Hematopoietic multipotent progenitor cell treated with erythropoietin and hydrocortisone succinate and interleukin-3 and kit ligand, for 15 days (in vitro differentiated cells): ENCODE measurements around the gene PRPF39.
"Not testable (repeated sequence)": the region's sequence is repeated elsewhere in the genome, so short reads cannot be mapped to it uniquely, and the experiment has no call there.

Source experiments
- DNase-seq: peaks from one replicate; pipeline ENCODE4 v3.0.0-alpha.2; 2015; ENCODE audit warnings: low spot score

Gene PRPF39

DNA sequence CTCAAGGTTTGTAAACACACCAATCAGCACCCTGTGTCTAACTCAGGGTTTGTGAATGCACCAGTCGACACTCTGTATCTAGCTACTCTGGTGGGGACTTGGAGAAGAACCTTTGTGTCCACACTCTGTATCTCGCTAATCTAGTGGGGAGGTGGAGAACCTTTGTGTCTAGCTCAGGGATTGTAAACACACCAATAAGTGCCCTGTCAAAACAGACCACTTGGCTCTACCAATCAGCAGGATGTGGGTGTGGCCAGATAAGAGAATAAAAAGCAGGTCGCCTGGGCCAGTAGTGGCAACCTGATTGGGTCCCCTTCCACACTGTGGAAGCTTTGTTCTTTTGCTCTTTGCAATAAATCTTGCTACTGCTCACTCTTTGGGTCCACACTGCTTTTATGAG, 2.8 kb upstream of the PRPF39 start:
- DNase-seq, result not testable (repeated sequence)

DNA sequence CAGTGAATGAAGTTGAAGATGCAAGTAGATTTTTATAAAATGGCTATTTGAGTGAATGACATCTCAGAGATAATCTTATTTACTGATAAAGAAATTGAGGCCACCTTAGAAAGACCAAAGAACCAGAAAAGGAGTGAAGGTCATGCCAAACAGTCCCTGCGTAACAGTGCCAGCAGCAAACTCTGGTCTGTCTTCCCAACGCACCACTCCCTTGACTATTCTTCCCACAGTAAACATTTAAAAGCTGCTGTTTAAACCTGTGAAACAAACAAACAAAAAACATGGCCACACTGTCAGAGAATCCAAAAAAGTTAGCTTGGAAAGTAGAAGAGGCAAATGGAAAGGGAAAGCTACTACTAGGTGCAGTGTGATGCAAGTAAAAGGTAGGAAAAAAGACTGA, 1.5 kb upstream of the PRPF39 start:
- no peak for DNase-seq

GRCh38 chr14:45083617-45083975, 320 bp upstream of the PRPF39 start:
- no peak for DNase-seq

GRCh38 chr14:45084946-45085346, 1.0 kb downstream of the PRPF39 start:
- DNase-seq, result peak; percentile 12

DNA sequence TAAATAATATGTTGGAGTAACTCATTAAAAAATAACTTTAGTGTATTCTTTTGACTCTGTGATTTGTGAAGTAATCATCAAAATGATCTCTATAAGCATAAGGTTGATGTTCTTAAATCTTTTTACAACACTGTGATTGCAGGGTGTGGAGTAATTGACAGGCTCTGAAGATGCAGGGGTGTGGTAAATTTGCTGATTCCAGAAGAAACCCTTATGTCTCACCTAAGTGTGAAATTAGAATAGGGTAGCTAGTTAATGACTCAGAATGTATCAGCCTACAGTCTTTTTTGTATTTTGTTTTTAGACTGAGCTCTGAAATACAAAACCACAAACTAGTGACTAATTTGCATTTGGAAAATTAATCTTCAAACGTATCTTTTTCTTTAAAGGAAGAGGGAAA, 5.9 kb downstream of the PRPF39 start:
- no peak for DNase-seq

DNA sequence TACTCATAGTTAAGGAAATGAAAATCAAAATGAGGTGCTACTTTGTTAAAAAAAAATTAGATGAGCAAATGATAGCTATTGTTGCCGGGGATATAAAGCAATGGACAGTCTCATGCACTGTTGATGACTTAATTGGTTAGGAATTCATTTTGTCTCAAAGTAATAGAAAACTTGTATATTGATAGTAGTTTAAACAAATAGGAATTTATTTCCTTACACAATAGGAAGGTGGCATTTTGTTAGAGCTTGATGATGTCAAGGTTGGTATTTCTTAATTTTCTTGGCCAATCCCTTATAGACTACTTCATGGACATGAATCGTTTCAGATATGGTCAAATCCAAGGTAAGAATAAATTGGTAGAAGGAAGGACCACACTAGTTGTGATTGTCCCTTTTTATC, 7.8 kb downstream of the PRPF39 start:
- DNase-seq, result no peak

GRCh38 chr14:45094275-45094674, 10.4 kb downstream of the PRPF39 start:
- no peak for DNase-seq

- no peak for DNase-seq
Observed at GRCh38 chr14:45095143-45095542, 11.2 kb downstream of the PRPF39 start.

GRCh38 chr14:45096218-45096617, 12.3 kb downstream of the PRPF39 start:
- DNase-seq, result no peak

DNA sequence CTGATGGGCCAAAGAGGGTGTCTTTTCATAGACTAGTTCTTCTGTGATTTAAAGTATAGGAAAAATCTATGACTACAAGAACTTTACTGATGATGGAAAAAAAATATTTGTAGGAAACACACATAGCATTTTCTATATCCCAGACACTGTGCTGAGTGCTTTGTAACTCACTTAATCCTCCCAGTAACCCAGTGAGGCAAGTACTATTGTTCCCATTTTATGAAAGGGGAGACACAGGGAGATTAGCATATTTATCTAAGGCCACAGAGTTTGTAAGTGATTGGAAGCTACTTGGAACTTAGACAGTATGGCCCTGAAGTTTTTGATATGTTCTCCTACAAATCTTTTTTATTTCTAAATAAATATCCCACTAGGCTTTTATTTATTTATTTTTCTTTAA, 19.9 kb downstream of the PRPF39 start:
- no peak for DNase-seq

DNA sequence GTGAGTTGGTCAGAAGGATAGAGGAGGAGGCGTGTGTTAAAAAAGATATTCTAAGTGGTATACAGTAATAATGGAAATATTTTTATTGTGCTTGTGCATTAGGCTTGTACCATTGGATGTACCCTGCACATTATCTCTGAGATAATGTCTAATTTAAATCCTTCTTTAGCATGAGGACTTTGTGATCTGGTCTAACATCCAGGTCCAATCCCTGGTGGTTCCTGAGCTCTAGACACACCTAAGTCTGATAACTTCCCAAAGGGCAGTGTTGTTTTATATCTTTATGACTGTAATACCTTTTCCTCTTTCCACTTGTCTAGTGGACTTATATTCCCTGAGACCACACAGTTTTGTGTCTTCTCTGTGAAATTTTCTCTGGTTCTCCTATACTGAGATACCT, 20.6 kb downstream of the PRPF39 start:
- DNase-seq, result no peak

DNA sequence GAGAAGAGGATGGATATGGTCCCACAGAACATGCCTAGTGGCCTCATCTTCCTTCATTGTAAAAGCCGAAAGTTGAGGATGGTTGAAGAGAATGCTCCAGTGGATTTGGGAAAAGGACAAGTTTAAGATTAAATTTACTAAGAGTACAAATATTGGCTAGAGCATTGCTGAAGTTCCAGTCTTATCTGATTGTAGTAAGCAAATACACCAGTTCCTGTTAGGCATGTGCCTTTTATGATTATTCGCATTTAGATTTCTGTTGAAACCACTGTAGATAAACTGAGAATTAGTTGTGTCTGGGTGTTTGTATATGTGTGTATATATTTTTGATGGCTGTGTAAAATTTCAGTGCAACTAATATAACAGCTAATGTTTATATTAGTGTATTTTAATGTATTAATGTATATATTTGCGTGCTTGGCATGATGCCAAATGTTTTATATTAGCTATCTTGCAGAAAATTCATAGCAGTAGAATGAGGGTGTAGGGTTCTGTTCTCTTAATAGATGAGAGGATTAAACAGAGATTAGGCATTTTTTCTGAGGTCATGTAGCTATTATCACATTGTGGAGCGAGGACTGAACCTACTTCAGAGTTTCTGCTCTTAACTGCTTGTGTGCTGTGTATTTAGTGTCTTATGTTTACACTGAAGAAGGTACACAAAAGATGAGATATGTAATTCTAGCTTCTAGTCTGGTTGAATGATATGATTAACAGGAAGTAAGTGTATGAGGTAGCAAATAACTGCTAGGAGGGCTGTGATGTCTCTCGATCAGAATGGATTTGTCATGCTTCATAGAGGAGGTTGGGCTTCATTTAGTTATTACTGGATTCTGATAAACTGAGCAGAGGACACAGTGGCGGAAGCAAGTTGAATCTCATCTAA, 29.2 kb downstream of the PRPF39 start:
- DNase-seq, result peak; percentile 24

DNA sequence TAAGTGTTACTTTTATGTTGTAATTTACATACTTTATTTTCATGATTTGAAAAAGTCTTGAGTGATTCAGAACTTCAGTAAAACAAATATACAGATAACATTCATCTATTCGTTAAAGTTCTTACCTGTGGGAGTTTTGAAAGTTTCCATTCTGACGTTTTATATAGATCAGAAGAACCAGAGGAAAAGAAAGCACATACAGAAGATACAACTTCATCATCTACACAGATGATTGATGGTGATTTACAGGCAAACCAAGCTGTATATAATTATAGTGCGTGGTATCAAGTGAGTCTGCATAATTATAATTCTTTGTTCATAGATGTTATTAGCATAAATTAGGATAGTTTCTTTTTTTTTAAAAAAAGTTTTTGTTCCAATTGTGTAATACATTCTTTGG, 30.4 kb downstream of the PRPF39 start:
- DNase-seq, result no peak

GRCh38 chr14:45118594-45118993, 34.7 kb downstream of the PRPF39 start:
- no peak for DNase-seq

- no peak for DNase-seq
Observed at GRCh38 chr14:45120096-45120495, 36.2 kb downstream of the PRPF39 start.

- peak; percentile 38 for DNase-seq
Observed at GRCh38 chr14:45123271-45123670, 39.4 kb downstream of the PRPF39 start.

DNA sequence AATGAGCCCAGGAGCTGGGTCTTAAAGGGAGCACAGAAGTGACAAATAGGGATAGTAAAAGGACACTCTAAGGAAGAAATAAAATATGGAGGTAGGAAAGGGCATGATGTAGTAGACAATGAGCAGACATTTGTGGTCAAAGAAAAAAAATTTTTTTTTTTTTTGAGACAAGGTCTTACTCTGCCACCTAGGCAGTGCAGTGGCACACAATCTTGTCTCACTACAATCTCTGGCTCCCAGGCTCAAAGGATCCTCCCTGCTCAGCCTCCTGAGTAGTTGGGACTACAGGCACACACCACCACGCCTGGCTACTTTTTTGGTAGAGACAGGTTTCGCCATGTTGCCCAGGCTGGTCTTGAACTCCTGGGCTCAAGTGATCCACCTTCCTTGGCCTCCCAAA, 41.8 kb downstream of the PRPF39 start:
- no peak for DNase-seq

GRCh38 chr14:45128963-45129629, 45.2 kb downstream of the PRPF39 start:
- no peak for DNase-seq

GRCh38 chr14:45133683-45134050, 49.8 kb downstream of the PRPF39 start:
- no peak for DNase-seq

DNA sequence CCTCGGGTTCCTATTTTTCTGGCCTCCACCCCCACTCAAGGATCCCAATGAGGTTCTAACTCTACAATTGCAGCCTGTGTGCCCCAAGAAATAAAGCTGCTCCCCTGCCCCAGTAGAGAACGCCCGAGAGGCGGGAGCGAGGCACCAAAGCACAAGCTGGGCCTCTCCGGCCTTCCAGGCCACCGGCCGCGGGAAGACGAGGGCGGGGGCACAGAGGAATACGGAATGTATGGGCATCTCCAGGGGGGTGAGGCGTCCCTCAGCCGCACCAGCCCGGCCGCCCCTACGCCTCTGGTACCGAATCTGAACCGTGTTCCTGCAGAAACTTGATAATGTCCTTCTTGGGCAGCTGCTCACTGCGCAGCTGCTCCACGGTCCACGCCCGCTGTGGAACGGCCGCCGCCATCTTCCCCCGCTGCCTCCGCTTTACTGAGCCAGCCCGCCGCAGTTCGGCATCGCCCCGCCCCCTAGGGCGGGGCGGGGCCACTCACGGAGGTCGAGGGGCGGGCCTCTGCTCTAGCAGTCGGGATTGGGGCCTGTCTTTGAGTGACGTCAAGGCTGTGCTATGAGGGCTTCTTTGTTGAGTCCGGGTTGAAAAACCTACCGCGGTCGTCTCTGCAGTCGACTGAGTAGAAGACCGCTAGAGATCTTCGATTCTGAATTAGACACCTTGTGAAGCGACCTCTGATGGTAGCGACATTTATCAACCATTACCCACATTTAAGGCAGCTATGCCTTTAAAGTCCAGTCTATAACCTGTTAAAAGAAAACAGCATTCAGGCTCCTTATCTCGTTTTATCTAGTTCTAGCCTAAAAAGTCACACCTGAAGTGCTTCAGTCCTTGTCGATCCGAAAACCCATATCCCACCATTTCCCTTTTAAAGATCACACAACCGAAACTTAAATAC, 50.4 kb downstream of the PRPF39 start, which contains the start of gene FKBP3:
FKBP3 (minus strand) TSS at position 431 of the 908 bp plus-strand sequence; CDS start at position 406, 25 bp downstream.
- DNase-seq, result peak; percentile 98

- DNase-seq, result peak; percentile 32
Observed at GRCh38 chr14:45135156-45135555, 51.2 kb downstream of the PRPF39 start.

- peak; percentile 95 for DNase-seq
Observed at GRCh38 chr14:45135659-45136395, 51.9 kb downstream of the PRPF39 start, which contains the start of gene FANCM. Gene FANCM (plus strand): TSS chr14:45135930. CDS start chr14:45136032, 102 bp downstream.
